ENCODE measurements around the gene ZNF516.

Gene ZNF516

DNA sequence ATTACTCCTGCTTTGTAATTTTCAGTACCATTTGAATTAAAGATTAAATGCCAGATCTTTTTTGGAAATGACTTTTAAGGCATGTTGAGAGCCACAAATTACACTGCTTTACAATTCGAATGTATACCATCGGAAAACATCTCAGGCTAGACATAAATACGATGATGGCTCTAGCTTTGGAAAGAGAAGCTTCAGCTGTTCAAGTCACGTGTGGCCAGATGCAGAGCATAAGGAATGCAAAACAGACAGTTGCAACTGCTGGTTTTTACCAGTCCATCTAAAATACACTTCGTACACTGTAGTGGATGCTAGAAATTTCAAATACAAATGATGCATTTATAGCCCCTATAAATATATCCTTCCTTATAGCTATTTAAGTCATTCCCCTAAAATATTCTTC is 8.0 kb downstream of the ZNF516 start:
- CTCF ChIA-PET, result no interaction called here
- H3K4me1 ChIP-seq (ENCODE audit: control insufficient read depth, insufficient read depth, low read length), result peaks cover 43% of the 10 kb centered on the region
- no peaks in the 10 kb centered on the region for H3K9me3 ChIP-seq (ENCODE audit: control insufficient read depth, insufficient read depth, low read depth, low read length)
- no peaks in the 10 kb centered on the region for H3K36me3 ChIP-seq (ENCODE audit: control insufficient read depth in 2 of 2, insufficient read depth in 1 of 2, low read length in 2 of 2)
- POLR2A ChIA-PET, result interaction anchor here (1.0 kb wide), 1 partner anchor 9 kb away, joined by 3 read pairs; no protein-coding TSS in a partner anchor
- no peak overlapping the region for H3K4me3 ChIP-seq (ENCODE audit: low read depth, low read length)
- no peak for TF ChIP-seq KLF8 (tag by site-specific recombination; IDR thresholded peaks at IDR 0.05)
- no peak overlapping the region for H3K27ac ChIP-seq (ENCODE audit: extremely low read depth, low read depth, low read length)

DNA sequence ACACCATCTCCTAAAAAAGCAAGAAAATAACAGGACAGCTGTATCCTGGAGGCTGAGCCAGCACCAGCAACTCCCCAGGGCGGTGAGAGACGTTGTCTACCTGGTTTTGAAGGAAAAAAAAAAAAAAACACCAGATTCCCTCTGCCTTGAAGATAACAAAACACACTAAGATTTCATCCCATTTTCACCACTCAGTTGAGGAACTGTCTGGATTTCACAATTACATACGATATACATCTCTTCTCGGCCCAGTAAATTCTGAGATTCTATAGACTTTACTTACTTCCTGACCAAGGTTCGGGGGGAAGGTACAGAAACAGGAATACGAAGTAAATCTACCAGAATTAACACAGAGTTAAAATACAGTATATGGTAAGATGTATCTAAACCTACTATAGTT is 8.5 kb downstream of the ZNF516 start:
- Histone ChIP-seq H3K36me3 (ENCODE audit: control insufficient read depth in 2 of 2, insufficient read depth in 1 of 2, low read length in 2 of 2) (no peaks in the 10 kb centered on the region), H3K9me3 (ENCODE audit: control insufficient read depth, insufficient read depth, low read depth, low read length) (no peaks in the 10 kb centered on the region), H3K27ac (ENCODE audit: extremely low read depth, low read depth, low read length) (no peak overlapping the region), H3K4me3 (ENCODE audit: low read depth, low read length) (no peak overlapping the region), H3K4me1 (ENCODE audit: control insufficient read depth, insufficient read depth, low read length) (peaks cover 43% of the 10 kb centered on the region)
- TF ChIP-seq ZNF404 (tag by site-specific recombination; IDR thresholded peaks at IDR 0.05) (no peak), ZNF629 (tag by site-specific recombination; IDR thresholded peaks at IDR 0.05) (no peak), ZNF596 (tag by site-specific recombination; IDR thresholded peaks at IDR 0.05) (no peak), ZFHX2 (tag by site-specific recombination; conservative IDR thresholded peaks at IDR 0.05) (no peak), ZNF549 (tag by site-specific recombination; IDR thresholded peaks at IDR 0.05) (no peak), ZNF521 (tag by site-specific recombination; IDR thresholded peaks at IDR 0.05) (no peak), ZNF239 (tag by site-specific recombination; IDR thresholded peaks at IDR 0.05) (no peak), ZNF561 (tag by site-specific recombination; IDR thresholded peaks at IDR 0.05; ENCODE audit: borderline replicate concordance) (no peak), ZBTB21 (tag by site-specific recombination; IDR thresholded peaks at IDR 0.05) (no peak), ZNF184 (tag by site-specific recombination; IDR thresholded peaks at IDR 0.05) (no peak)
- TF ChIP-seq, protein P1, sequence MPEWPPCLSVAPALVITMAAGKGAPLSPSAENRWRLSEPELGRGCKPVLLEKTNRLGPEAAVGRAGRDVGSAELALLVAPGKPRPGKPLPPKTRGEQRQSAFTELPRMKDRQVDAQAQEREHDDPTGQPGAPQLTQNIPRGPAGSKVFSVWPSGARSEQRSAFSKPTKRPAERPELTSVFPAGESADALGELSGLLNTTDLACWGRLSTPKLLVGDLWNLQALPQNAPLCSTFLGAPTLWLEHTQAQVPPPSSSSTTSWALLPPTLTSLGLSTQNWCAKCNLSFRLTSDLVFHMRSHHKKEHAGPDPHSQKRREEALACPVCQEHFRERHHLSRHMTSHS (tag by site-specific recombination; IDR thresholded peaks at IDR 0.05), result no peak
- TF ChIP-seq, protein P2, sequence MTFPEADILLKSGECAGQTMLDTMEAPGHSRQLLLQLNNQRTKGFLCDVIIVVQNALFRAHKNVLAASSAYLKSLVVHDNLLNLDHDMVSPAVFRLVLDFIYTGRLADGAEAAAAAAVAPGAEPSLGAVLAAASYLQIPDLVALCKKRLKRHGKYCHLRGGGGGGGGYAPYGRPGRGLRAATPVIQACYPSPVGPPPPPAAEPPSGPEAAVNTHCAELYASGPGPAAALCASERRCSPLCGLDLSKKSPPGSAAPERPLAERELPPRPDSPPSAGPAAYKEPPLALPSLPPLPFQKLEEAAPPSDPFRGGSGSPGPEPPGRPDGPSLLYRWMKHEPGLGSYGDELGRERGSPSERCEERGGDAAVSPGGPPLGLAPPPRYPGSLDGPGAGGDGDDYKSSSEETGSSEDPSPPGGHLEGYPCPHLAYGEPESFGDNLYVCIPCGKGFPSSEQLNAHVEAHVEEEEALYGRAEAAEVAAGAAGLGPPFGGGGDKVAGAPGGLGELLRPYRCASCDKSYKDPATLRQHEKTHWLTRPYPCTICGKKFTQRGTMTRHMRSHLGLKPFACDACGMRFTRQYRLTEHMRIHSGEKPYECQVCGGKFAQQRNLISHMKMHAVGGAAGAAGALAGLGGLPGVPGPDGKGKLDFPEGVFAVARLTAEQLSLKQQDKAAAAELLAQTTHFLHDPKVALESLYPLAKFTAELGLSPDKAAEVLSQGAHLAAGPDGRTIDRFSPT (tag by site-specific recombination; IDR thresholded peaks at IDR 0.05), result no peak
- TF ChIP-seq, protein P3, sequence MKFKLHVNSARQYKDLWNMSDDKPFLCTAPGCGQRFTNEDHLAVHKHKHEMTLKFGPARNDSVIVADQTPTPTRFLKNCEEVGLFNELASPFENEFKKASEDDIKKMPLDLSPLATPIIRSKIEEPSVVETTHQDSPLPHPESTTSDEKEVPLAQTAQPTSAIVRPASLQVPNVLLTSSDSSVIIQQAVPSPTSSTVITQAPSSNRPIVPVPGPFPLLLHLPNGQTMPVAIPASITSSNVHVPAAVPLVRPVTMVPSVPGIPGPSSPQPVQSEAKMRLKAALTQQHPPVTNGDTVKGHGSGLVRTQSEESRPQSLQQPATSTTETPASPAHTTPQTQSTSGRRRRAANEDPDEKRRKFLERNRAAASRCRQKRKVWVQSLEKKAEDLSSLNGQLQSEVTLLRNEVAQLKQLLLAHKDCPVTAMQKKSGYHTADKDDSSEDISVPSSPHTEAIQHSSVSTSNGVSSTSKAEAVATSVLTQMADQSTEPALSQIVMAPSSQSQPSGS (tag by site-specific recombination; IDR thresholded peaks at IDR 0.05; ENCODE audit: low read depth), result no peak
- ChIA-PET POLR2A (interaction anchor here (1.0 kb wide), 1 partner anchor 10 kb away, joined by 3 read pairs; no protein-coding TSS in a partner anchor), CTCF (no interaction called here)

DNA sequence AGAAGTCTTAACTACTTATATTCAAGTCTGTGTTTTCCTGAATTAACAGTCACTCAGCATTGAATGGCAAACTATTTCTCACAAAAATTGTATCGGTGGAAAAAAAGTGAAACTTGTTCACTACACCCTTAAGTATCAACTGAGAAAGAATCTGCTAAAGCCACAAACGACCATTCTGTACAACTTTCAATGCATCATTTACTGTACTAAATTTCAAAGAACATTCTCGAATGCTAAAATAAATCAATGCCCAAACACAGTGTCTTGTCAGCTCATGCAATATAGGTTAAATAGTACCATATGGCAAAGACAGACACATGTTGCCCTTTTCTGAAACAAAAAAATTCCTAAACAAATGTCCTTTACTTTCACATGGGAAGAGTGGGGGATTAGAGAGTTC is 9.0 kb downstream of the ZNF516 start:
- CTCF ChIA-PET, result no interaction called here
- no peak overlapping the region for H3K27ac ChIP-seq (ENCODE audit: extremely low read depth, low read depth, low read length)

More for the DNA sequence above, 9.0 kb downstream of the ZNF516 start:
- POLR2A ChIA-PET, result no interaction called here
- Histone ChIP-seq H3K9me3 (ENCODE audit: control insufficient read depth, insufficient read depth, low read depth, low read length) (no peaks in the 10 kb centered on the region), H3K36me3 (ENCODE audit: control insufficient read depth in 2 of 2, insufficient read depth in 1 of 2, low read length in 2 of 2) (no peaks in the 10 kb centered on the region), H3K4me1 (ENCODE audit: control insufficient read depth, insufficient read depth, low read length) (peaks cover 43% of the 10 kb centered on the region), H3K4me3 (ENCODE audit: low read depth, low read length) (no peak overlapping the region)
- no peak for TF ChIP-seq ZNF146 (tag by site-specific recombination; IDR thresholded peaks at IDR 0.05)
- peak; percentile 40; the same call in 1 of the 2 replicates for TF ChIP-seq PRDM1 (tag by site-specific recombination; IDR thresholded peaks at IDR 0.05)

Measured in HEK293 (cell line).